Fibroblast of the aortic adventitia (primary cell): ENCODE measurements around the gene TSACC. TPM values are rescaled to one million over a fixed set of nuclear protein-coding genes. Genes with fewer than 3 reads are reported as not detected.

Experiments
- DNase-seq: peaks from one replicate; pipeline ENCODE4 v3.0.0-alpha.2; 2010; ENCODE audit warnings: low read depth
- H3K4me3 ChIP-seq: 2 replicates; pipeline ENCODE4 v1.5.1; 2011; ENCODE audit warnings: low read depth, mild to moderate bottlenecking, control low read depth, low read length, moderate library complexity
- total RNA-seq: library from RNA; depleted of rRNA; stranded (reverse); fragments of >200 nt; gene quantifications from 2 replicates; pipeline ENCODE4 v1.2.3, GENCODE V29; 2012; ENCODE audit warnings: low replicate concordance
- TF ChIP-seq, protein P1 (sequence below): IDR thresholded peaks from 2 replicates; pipeline ENCODE4 v1.5.1; 2011; ENCODE audit warnings: mild to moderate bottlenecking, low read length, control low read depth, inconsistent platforms; ENCODE audit not compliant: insufficient read depth

Gene TSACC
- total RNA-seq, 1 donor: not detected

DNA sequence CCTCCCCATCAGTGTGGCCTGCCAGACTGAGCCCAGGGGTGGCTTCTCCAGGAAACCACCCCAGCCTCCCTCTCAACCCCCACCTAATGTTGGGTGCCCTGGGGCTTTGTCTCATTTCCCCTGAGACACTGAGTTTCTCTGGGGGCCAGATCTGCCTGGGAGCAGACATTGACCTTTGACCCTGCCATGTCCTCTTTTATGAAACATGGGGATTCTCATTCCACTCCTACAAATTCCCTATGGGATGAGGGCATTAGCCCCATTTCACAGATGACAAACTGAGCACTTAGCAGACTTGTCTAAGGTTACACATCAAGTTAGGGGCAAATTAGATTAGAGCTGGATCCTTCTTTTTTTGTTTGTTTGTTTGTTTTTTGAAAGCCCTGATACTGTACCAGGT lies 54.8 kb downstream of the TSACC start:
- no peak overlapping the region for H3K4me3 ChIP-seq
- TF ChIP-seq, protein P1, sequence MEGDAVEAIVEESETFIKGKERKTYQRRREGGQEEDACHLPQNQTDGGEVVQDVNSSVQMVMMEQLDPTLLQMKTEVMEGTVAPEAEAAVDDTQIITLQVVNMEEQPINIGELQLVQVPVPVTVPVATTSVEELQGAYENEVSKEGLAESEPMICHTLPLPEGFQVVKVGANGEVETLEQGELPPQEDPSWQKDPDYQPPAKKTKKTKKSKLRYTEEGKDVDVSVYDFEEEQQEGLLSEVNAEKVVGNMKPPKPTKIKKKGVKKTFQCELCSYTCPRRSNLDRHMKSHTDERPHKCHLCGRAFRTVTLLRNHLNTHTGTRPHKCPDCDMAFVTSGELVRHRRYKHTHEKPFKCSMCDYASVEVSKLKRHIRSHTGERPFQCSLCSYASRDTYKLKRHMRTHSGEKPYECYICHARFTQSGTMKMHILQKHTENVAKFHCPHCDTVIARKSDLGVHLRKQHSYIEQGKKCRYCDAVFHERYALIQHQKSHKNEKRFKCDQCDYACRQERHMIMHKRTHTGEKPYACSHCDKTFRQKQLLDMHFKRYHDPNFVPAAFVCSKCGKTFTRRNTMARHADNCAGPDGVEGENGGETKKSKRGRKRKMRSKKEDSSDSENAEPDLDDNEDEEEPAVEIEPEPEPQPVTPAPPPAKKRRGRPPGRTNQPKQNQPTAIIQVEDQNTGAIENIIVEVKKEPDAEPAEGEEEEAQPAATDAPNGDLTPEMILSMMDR: no peak
- DNase-seq: no peak

DNA sequence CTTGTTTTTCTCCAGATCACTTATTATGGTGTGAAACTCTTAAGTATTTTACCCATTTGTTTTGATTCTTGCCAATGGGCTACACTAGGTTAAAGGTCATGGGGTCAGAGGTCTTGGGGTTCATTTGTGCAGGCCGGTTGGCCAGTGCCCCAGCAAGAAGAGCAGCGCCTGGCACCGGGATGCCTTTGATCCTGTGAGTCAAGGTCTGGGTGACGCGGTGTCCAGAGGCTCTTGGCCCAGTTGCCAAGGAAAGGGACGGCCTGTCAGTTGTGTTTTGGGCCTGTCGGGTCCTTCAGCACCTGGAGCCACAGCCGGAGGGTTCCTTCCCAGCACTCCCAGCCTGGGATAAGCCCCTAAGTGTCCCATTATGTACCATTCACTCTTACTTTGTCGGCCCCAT lies 55.8 kb downstream of the TSACC start:
- TF ChIP-seq, protein P1: no peak
- H3K4me3 ChIP-seq: no peak overlapping the region
- no peak for DNase-seq

DNA sequence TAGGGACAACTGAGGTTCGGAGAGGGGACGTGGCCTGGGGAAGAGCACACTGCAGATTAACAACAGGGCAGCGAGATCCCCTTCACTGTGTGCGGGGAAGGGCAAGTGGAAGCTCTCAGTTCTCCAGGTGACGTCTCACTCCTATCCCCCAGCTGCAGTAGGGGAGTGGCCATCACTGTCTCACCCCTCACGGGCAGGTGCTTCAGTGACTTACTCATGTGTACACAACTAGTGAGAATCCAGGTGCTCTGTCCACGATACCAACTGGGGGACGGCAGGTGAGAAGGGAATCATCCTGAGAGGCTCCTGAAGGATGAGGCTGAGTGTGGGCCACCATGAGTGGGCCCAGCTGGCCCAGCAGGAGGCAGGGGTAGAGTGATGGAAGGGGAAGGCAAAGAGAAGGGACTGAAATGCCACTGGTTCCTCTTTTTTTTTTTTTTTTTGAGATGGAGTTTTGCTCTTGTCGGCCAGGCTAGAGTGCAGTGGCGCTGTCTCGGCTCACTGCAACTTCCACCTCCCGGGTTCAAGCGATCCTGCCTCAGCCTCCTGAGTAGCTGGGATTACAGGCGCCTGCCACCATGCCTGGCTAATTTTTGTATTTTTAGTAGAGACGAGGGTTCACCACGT lies 56.6 kb downstream of the TSACC start:
- H3K4me3 ChIP-seq: no peak overlapping the region
- TF ChIP-seq, protein P1: no peak
- DNase-seq: no peak

Other genes starting within 250 kb of the TSACC start
- 502 and 1,039 TPM in 2 replicates for gene LMNA, start 223.8 kb upstream of the TSACC start, total RNA-seq
- gene SEMA4A, start 184.9 kb upstream of the TSACC start, total RNA-seq: 1.4 and 3.2 TPM in 2 replicates
- 13.8 and 14.5 TPM in 2 replicates for gene SLC25A44, start 144.4 kb upstream of the TSACC start, total RNA-seq
- gene PMF1, start 125.5 kb upstream of the TSACC start, total RNA-seq: 42.6 and 44.6 TPM in 2 replicates
- gene BGLAP, start 96.3 kb upstream of the TSACC start, total RNA-seq: 0.18 TPM in 1 of 2 replicates, not detected in the other
- gene PAQR6, start 90.5 kb upstream of the TSACC start, total RNA-seq: 0.63 TPM in 1 of 2 replicates, not detected in the other
- 29.9 and 43.3 TPM in 2 replicates for gene SMG5, start 55.7 kb upstream of the TSACC start, total RNA-seq
- gene TMEM79, start 54.2 kb upstream of the TSACC start, total RNA-seq: 1.4 and 2.1 TPM in 2 replicates
- 62.4 and 71.5 TPM in 2 replicates for gene GLMP, start 42.8 kb upstream of the TSACC start, total RNA-seq
- gene VHLL, start 39.2 kb upstream of the TSACC start, total RNA-seq: not detected in 2 replicates
- 96.6 and 284 TPM in 2 replicates for gene CCT3, start 234 bp upstream of the TSACC start, total RNA-seq
- gene RHBG, start 30.7 kb downstream of the TSACC start, total RNA-seq: not detected in 2 replicates
- 6.0 and 11.6 TPM in 2 replicates for gene MEF2D, start 162.2 kb downstream of the TSACC start, total RNA-seq
- 0.41 and 28.7 TPM in 2 replicates for gene IQGAP3, start 234.0 kb downstream of the TSACC start, total RNA-seq
- gene TTC24, start 241.2 kb downstream of the TSACC start, total RNA-seq: not detected in 2 replicates